ENCODE measurements around the gene OXA1L. TPM values are rescaled to one million over a fixed set of nuclear protein-coding genes. Genes with fewer than 3 reads are reported as not detected.
"Not testable (repeated sequence)": the region's sequence is repeated elsewhere in the genome, so short reads cannot be mapped to it uniquely, and the experiment has no call there.

OXA1L gene
- total RNA-seq, 1 donor from 2014 or later = 114 TPM

- Mint-ChIP-seq H3K27ac (ENCODE audit: unreplicated experiment) (no peak overlapping the region), H3K27me3 (ENCODE audit: unreplicated experiment) (no peaks in the 10 kb centered on the region), H3K9me3 (ENCODE audit: unreplicated experiment) (no peaks in the 10 kb centered on the region), H3K4me1 (ENCODE audit: unreplicated experiment) (no peaks in the 10 kb centered on the region), H3K4me3 (ENCODE audit: unreplicated experiment) (no peak overlapping the region), H3K36me3 (ENCODE audit: unreplicated experiment) (no peaks in the 10 kb centered on the region)
- DNase-seq (ENCODE audit: extremely low spot score, unreplicated experiment) = no peak
- TF ChIP-seq CTCF (IDR thresholded peaks at IDR 0.05) = no peak
Measured at GRCh38 chr14:22780941-22781300, 14.4 kb downstream of the OXA1L start.

GRCh38 chr14:22781301-22781991 lies 15.0 kb downstream of the OXA1L start:
- Mint-ChIP-seq H3K9me3 (ENCODE audit: unreplicated experiment) (no peaks in the 10 kb centered on the region), H3K4me1 (ENCODE audit: unreplicated experiment) (peaks cover 2% of the 10 kb centered on the region), H3K27me3 (ENCODE audit: unreplicated experiment) (no peaks in the 10 kb centered on the region), H3K36me3 (ENCODE audit: unreplicated experiment) (no peaks in the 10 kb centered on the region), H3K27ac (ENCODE audit: unreplicated experiment) (no peak overlapping the region), H3K4me3 (ENCODE audit: unreplicated experiment) (no peak overlapping the region)
- TF ChIP-seq CTCF (IDR thresholded peaks at IDR 0.05) = no peak
- no peak for DNase-seq (ENCODE audit: extremely low spot score, unreplicated experiment)

- TF ChIP-seq CTCF (IDR thresholded peaks at IDR 0.05) = no peak
- Mint-ChIP-seq H3K27ac (ENCODE audit: unreplicated experiment) (no peak overlapping the region), H3K9me3 (ENCODE audit: unreplicated experiment) (no peaks in the 10 kb centered on the region), H3K4me1 (ENCODE audit: unreplicated experiment) (peaks cover 2% of the 10 kb centered on the region), H3K27me3 (ENCODE audit: unreplicated experiment) (no peaks in the 10 kb centered on the region), H3K4me3 (ENCODE audit: unreplicated experiment) (no peak overlapping the region), H3K36me3 (ENCODE audit: unreplicated experiment) (no peaks in the 10 kb centered on the region)
- DNase-seq (ENCODE audit: extremely low spot score, unreplicated experiment) = no peak
Measured at GRCh38 chr14:22786685-22787084, 20.2 kb downstream of the OXA1L start.

GRCh38 chr14:22791301-22791700 lies 24.8 kb downstream of the OXA1L start:
- no peak overlapping the region for H3K27ac Mint-ChIP-seq (ENCODE audit: unreplicated experiment)
- H3K9me3 Mint-ChIP-seq (ENCODE audit: unreplicated experiment) = no peaks in the 10 kb centered on the region
- DNase-seq (ENCODE audit: extremely low spot score, unreplicated experiment) = no peak
- H3K4me1 Mint-ChIP-seq (ENCODE audit: unreplicated experiment) = peaks cover under 1% of the 10 kb centered on the region
- H3K27me3 Mint-ChIP-seq (ENCODE audit: unreplicated experiment) = peaks cover 8% of the 10 kb centered on the region
- H3K36me3 Mint-ChIP-seq (ENCODE audit: unreplicated experiment) = no peaks in the 10 kb centered on the region
- no peak for TF ChIP-seq CTCF (IDR thresholded peaks at IDR 0.05)
- no peak overlapping the region for H3K4me3 Mint-ChIP-seq (ENCODE audit: unreplicated experiment)

GRCh38 chr14:22792158-22792557 lies 25.7 kb downstream of the OXA1L start:
- no peaks in the 10 kb centered on the region for H3K4me1 Mint-ChIP-seq (ENCODE audit: unreplicated experiment)
- peaks cover 16% of the 10 kb centered on the region for H3K27me3 Mint-ChIP-seq (ENCODE audit: unreplicated experiment)
- no peaks in the 10 kb centered on the region for H3K9me3 Mint-ChIP-seq (ENCODE audit: unreplicated experiment)
- no peaks in the 10 kb centered on the region for H3K36me3 Mint-ChIP-seq (ENCODE audit: unreplicated experiment)
- DNase-seq (ENCODE audit: extremely low spot score, unreplicated experiment) = no peak
- H3K4me3 Mint-ChIP-seq (ENCODE audit: unreplicated experiment) = no peak overlapping the region
- no peak for TF ChIP-seq CTCF (IDR thresholded peaks at IDR 0.05)
- no peak overlapping the region for H3K27ac Mint-ChIP-seq (ENCODE audit: unreplicated experiment)

GRCh38 chr14:22793550-22793949 lies 27.1 kb downstream of the OXA1L start:
- not testable (repeated sequence) for DNase-seq (ENCODE audit: extremely low spot score, unreplicated experiment); H3K27ac Mint-ChIP-seq (ENCODE audit: unreplicated experiment); H3K9me3 Mint-ChIP-seq (ENCODE audit: unreplicated experiment); H3K4me3 Mint-ChIP-seq (ENCODE audit: unreplicated experiment); H3K4me1 Mint-ChIP-seq (ENCODE audit: unreplicated experiment); H3K36me3 Mint-ChIP-seq (ENCODE audit: unreplicated experiment)
- peaks cover 24% of the 10 kb centered on the region for H3K27me3 Mint-ChIP-seq (ENCODE audit: unreplicated experiment)
